B cell (primary cell): ENCODE results near the gene NCK1. TPM values are rescaled to one million over a fixed set of nuclear protein-coding genes. Genes with fewer than 3 reads are reported as not detected.

Source experiments
- ATAC-seq: fragments of 200-7000 bp; cut with Tn5 transposase; one replicate; pipeline ENCODE4 v1.10.0; 2021; ENCODE audit warnings: low read depth, mild to moderate bottlenecking, moderate number of reproducible peaks, moderate library complexity
- CTCF ChIA-PET: fragments of 350-600 bp; sonication (Branson Sonifier 250); formaldehyde crosslinking; loops from one replicate; lab custom pipeline; 2021; ENCODE audit warnings: antibody characterized with exemption, inconsistent platforms; lab: Charles Lee
- POLR2A ChIA-PET: fragments of 350-600 bp; sonication (Branson Sonifier 250); formaldehyde crosslinking; loops from one replicate; lab custom pipeline; 2021; ENCODE audit warnings: antibody characterized with exemption; lab: Charles Lee
- DNase-seq: peaks from one replicate; pipeline ENCODE4 v3.0.0; 2013
- H2AFZ ChIP-seq: 2 replicates; pipeline ENCODE4 v1.6.1; 2012; ENCODE audit warnings: mild to moderate bottlenecking, low read depth, low read length; ENCODE audit not compliant: insufficient read depth, poor library complexity, severe bottlenecking
- H3K27ac ChIP-seq, 2 donors: 1 replicate in 1 of 2; 2 replicates in 1 of 2; pipeline ENCODE4 v1.5.1; 2012 to 2013; ENCODE audit warnings: low read length in 2 of 2, mild to moderate bottlenecking in 2 of 2, moderate library complexity in 1 of 2
- H3K27me3 ChIP-seq, 4 experiments: fragments of 200-600 bp in 1 of 4; sonication (generic) in 1 of 4; replicated peaks in 1 of 4; 1 replicate in 2 of 4; 2 replicates in 2 of 4; pipeline versions ENCODE4 v1.6.1 to v1.7.0; 2013 to 2016; ENCODE audit warnings: low read length in 3 of 4, mild to moderate bottlenecking in 2 of 4, mixed read lengths in 1 of 4, moderate library complexity in 1 of 4; ENCODE audit not compliant: insufficient read depth in 4 of 4, control insufficient read depth in 3 of 4; ENCODE audit errors: control extremely low read depth in 1 of 4
- H3K36me3 ChIP-seq, 2 experiments: replicated peaks in 1 of 2; 1 replicate in 1 of 2; 2 replicates in 1 of 2; pipeline versions ENCODE4 v1.6.1 to v1.7.1; 2013; ENCODE audit warnings: low read length in 1 of 2; ENCODE audit not compliant: insufficient read depth in 2 of 2, control insufficient read depth in 1 of 2; ENCODE audit errors: control extremely low read depth in 1 of 2, extremely low read depth in 1 of 2
- H3K4me1 ChIP-seq, 2 donors: fragments of 200-600 bp in 1 of 2; sonication (generic) in 1 of 2; 1 replicate in 1 of 2; 2 replicates in 1 of 2; pipeline versions ENCODE4 v1.5.1 to v1.6.1; 2013 to 2017; ENCODE audit warnings: low read length in 2 of 2; ENCODE audit not compliant: control insufficient read depth in 2 of 2, insufficient read depth in 2 of 2
- H3K4me2 ChIP-seq: replicated peaks from 2 replicates; pipeline ENCODE3; 2012; ENCODE audit warnings: mild to moderate bottlenecking, low read depth, low read length; ENCODE audit not compliant: poor library complexity, severe bottlenecking
- H3K4me3 ChIP-seq, 5 experiments: fragments of 200-600 bp in 1 of 5; sonication (generic) in 1 of 5; 1 replicate in 3 of 5; 2 replicates in 2 of 5; pipeline versions ENCODE4 v1.5.1 to v1.7.0; 2011 to 2016; ENCODE audit warnings: low read length in 4 of 5, mild to moderate bottlenecking in 4 of 5, low read depth in 2 of 5, control low read depth in 1 of 5, moderate library complexity in 1 of 5; ENCODE audit not compliant: insufficient read depth in 1 of 5; ENCODE audit errors: control extremely low read depth in 1 of 5, extremely low read depth in 1 of 5
- H3K79me2 ChIP-seq: fragments of 200-600 bp; sonication (generic); one replicate; pipeline ENCODE4 v1.6.0; 2016; ENCODE audit warnings: low read length; ENCODE audit not compliant: control insufficient read depth, insufficient read depth
- H3K9ac ChIP-seq: fragments of 200-600 bp; sonication (generic); 2 replicates; pipeline ENCODE4 v1.6.1; 2017; ENCODE audit warnings: mild to moderate bottlenecking, low read length, moderate library complexity
- H3K9me3 ChIP-seq, 3 donors: one replicate each; pipeline versions ENCODE4 v1.6.1 to v1.7.1; 2013; ENCODE audit warnings: low read length in 2 of 3; ENCODE audit not compliant: control insufficient read depth in 2 of 3, insufficient read depth in 1 of 3; ENCODE audit errors: control extremely low read depth in 1 of 3
- H4K20me1 ChIP-seq: 2 replicates; pipeline ENCODE4 v1.6.0; 2012; ENCODE audit warnings: mild to moderate bottlenecking, low read length; ENCODE audit not compliant: insufficient read depth, control insufficient read depth, poor library complexity, severe bottlenecking
- H3K27ac Mint-ChIP-seq: one replicate; pipeline ENCODE4 v1.8.0; 2021; ENCODE audit warnings: mixed read lengths
- H3K27me3 Mint-ChIP-seq: one replicate; pipeline ENCODE4 v1.8.0; 2021; ENCODE audit warnings: mixed read lengths
- H3K4me1 Mint-ChIP-seq: one replicate; pipeline ENCODE4 v1.8.0; 2021; ENCODE audit warnings: mixed read lengths
- H3K4me3 Mint-ChIP-seq: one replicate; pipeline ENCODE4 v1.8.0; 2021; ENCODE audit warnings: mixed read lengths
- H3K9me3 Mint-ChIP-seq: one replicate; pipeline ENCODE4 v1.8.0; 2022; ENCODE audit warnings: mixed read lengths; ENCODE audit not compliant: insufficient read depth
- CTCF ChIP-seq: fragments of 200-600 bp; IDR thresholded peaks from one replicate; pipeline ENCODE4 v1.8.0; 2022; ENCODE audit warnings: antibody characterized with exemption, mild to moderate bottlenecking
- EZH2 ChIP-seq: IDR thresholded peaks from 2 replicates; pipeline ENCODE4 v1.6.1; 2012; ENCODE audit warnings: borderline replicate concordance, low read depth, mild to moderate bottlenecking, moderate library complexity, low read length; ENCODE audit not compliant: insufficient read depth, poor library complexity, severe bottlenecking
- WGBS: methylation state at CpG from one replicate; pipeline ENCODE4 v1.1.5; 2013; ENCODE audit warnings: missing lambda C conversion rate; ENCODE audit not compliant: insufficient coverage; 5-methylcytosine and 5-hydroxymethylcytosine counted together
- intact Hi-C: fragments of 100-400 bp; cut with micrococcal nuclease; formaldehyde crosslinking; loops from one replicate; pipeline ENCODE4 v1.10.0; 2022
- polyA plus RNA-seq: library from polyadenylated mRNA; depleted of rRNA; stranded (reverse); fragments of >200 nt; gene quantifications from 2 replicates; pipeline ENCODE4 v1.2.3, GENCODE V29; 2012
- total RNA-seq, 2 donors: library from RNA; stranded (reverse); fragments of 120-200 nt in 1 of 2; gene quantifications; 1 replicate in 1 of 2; 2 replicates in 1 of 2; pipeline versions ENCODE4 v1.2.3 to v1.2.4, GENCODE V29; 2013 to 2022

Gene NCK1
- total and polyA plus RNA-seq, 2 donors (not counting 1 experiment from before 2014, with no cell fraction given), result 12.6 to 32.4 TPM

GRCh38 chr3:136954251-136954650 is 92.2 kb downstream of the NCK1 start:
- ATAC-seq (no peak), DNase-seq (no peak)
- Histone ChIP-seq H3K27ac (no peak overlapping the region), H3K4me3 (no peak overlapping the region), H3K36me3 (no peaks in the 10 kb centered on the region), H3K9ac (no peak overlapping the region), H3K4me2 (no peak overlapping the region), H3K4me1 (peaks cover 14 to 15% of the 10 kb centered on the region in 2 donors), H3K27me3 (no peaks in the 10 kb centered on the region), H2AFZ (no peak overlapping the region), H3K79me2 (no peaks in the 10 kb centered on the region), H4K20me1 (no peaks in the 10 kb centered on the region), H3K9me3 (no peaks in the 10 kb centered on the region)
- intact Hi-C loops, result no loop called here
- no peak overlapping the region for H3K27ac Mint-ChIP-seq
- CTCF ChIA-PET, result no interaction called here
- POLR2A ChIA-PET, result interaction anchor here (0.7 kb wide), 1 partner anchor 8 kb away, joined by 3 read pairs; no protein-coding TSS in a partner anchor
- H3K4me1 Mint-ChIP-seq, result peaks cover 29% of the 10 kb centered on the region
- no peaks in the 10 kb centered on the region for H3K27me3 Mint-ChIP-seq
- TF ChIP-seq CTCF (no peak), EZH2 (no peak)
- H3K4me3 Mint-ChIP-seq, result no peak overlapping the region
- H3K9me3 Mint-ChIP-seq, result no peaks in the 10 kb centered on the region
- 100% methylated on average over 1 of the region's 2 CpGs for WGBS

GRCh38 chr3:136954980-136955780 is 93.2 kb downstream of the NCK1 start:
- Histone ChIP-seq H3K4me2 (no peak overlapping the region), H3K36me3 (peaks cover 0 to 2% of the 10 kb centered on the region in 2 experiments), H3K79me2 (no peaks in the 10 kb centered on the region), H3K27ac (no peak overlapping the region), H3K27me3 (no peaks in the 10 kb centered on the region), H4K20me1 (no peaks in the 10 kb centered on the region), H2AFZ (no peak overlapping the region), H3K4me1 (peaks cover 7 to 10% of the 10 kb centered on the region in 2 donors), H3K9ac (no peak overlapping the region), H3K9me3 (no peaks in the 10 kb centered on the region), H3K4me3 (no peak overlapping the region)
- Mint-ChIP-seq H3K27ac (no peak overlapping the region), H3K27me3 (no peaks in the 10 kb centered on the region), H3K4me3 (no peak overlapping the region), H3K4me1 (peaks cover 23% of the 10 kb centered on the region), H3K9me3 (no peaks in the 10 kb centered on the region)
- intact Hi-C loops, result no loop called here
- CTCF ChIA-PET, result no interaction called here
- ATAC-seq (no peak), DNase-seq (no peak)
- POLR2A ChIA-PET, result no interaction called here
- TF ChIP-seq CTCF, result no peak
- TF ChIP-seq EZH2, result no peak
- WGBS, result 94% methylated on average over 4 of the region's 4 CpGs
